HepG2 (cell line): ENCODE results near the gene TEKTIP1. TPM values are rescaled to one million over a fixed set of nuclear protein-coding genes. Genes with fewer than 3 reads are reported as not detected.

Experiments
- ATAC-seq: fragments of 200-7000 bp; cut with Tn5 transposase; 3 replicates; pipeline ENCODE4 v1.9.1; 2020; ENCODE audit warnings: mild to moderate bottlenecking, moderate library complexity
- BruUV-seq: library from RNA; stranded (reverse); fragments of 400-500 nt; replicated peaks from 2 replicates; lab custom pipeline; 2021; lab: Mats Ljungman, UMichigan
- CTCF ChIA-PET: fragments of 300-600 bp; formaldehyde crosslinking; extraction: SDS; loops from one replicate; lab custom pipeline; 2021; ENCODE audit warnings: low total read pairs, inconsistent platforms, low intra/inter-chr PET ratio; lab: Yijun Ruan, JAX
- POLR2A ChIA-PET: fragments of 350-600 bp; sonication (Branson Sonifier 250); formaldehyde crosslinking; loops from one replicate; lab custom pipeline; 2020; ENCODE audit warnings: antibody characterized with exemption, inconsistent platforms; lab: Yijun Ruan, JAX
- DNase-seq: peaks from one replicate; pipeline ENCODE4 v3.0.0-alpha.2; 2015; ENCODE audit warnings: low spot score
- FAIRE-seq: peaks from 3 replicates; lab custom pipeline; 2011; peaks lifted over from hg19 to GRCh38; lab: Jason Lieb, UNC
- H2AFZ ChIP-seq: one replicate; pipeline ENCODE4 v1.6.1; 2011; ENCODE audit warnings: low read length, inconsistent platforms
- H3K27ac ChIP-seq: fragments of 300-600 bp; 3 replicates; pipeline ENCODE4 v1.8.0; 2011; ENCODE audit warnings: mixed run types, mild to moderate bottlenecking, mixed read lengths, low read length, inconsistent platforms; ENCODE audit not compliant: insufficient read depth; ENCODE audit errors: extremely low read length
- H3K27me3 ChIP-seq, 2 experiments: fragments of 200-600 bp in 1 of 2; 2 replicates in 1 of 2; 3 replicates in 1 of 2; pipeline versions ENCODE4 v1.6.0 to v1.8.0; 2011; ENCODE audit warnings: low read length in 2 of 2, mild to moderate bottlenecking in 2 of 2, moderate library complexity in 2 of 2, inconsistent platforms in 1 of 2; ENCODE audit not compliant: insufficient read depth in 2 of 2, control insufficient read depth in 1 of 2
- H3K36me3 ChIP-seq, 2 experiments: fragments of 200-600 bp in 1 of 2; replicated peaks in 1 of 2; 2 replicates in 1 of 2; 3 replicates in 1 of 2; pipeline versions ENCODE4 v1.5.1 to v1.8.0; 2011; ENCODE audit warnings: low read length in 2 of 2, inconsistent platforms in 1 of 2; ENCODE audit not compliant: insufficient read depth in 2 of 2, control insufficient read depth in 1 of 2
- H3K4me1 ChIP-seq: 2 replicates; pipeline ENCODE4 v1.5.1; 2012; ENCODE audit warnings: low read length, inconsistent platforms; ENCODE audit not compliant: insufficient read depth
- H3K4me2 ChIP-seq: 2 replicates; pipeline ENCODE4 v1.6.0; 2011; ENCODE audit warnings: low read depth, low read length, inconsistent platforms
- H3K4me3 ChIP-seq, 3 experiments: fragments of 200-600 bp in 1 of 3; sonication (generic), shearing (Covaris generic) in 1 of 3; replicated peaks in 1 of 3; 2 replicates each; pipeline ENCODE4 v1.5.1; 2011 to 2016; ENCODE audit warnings: low read length in 3 of 3, inconsistent platforms in 2 of 3, low read depth in 2 of 3, mild to moderate bottlenecking in 2 of 3, control low read depth in 1 of 3, mixed read lengths in 1 of 3; ENCODE audit not compliant: insufficient read depth in 1 of 3
- H3K79me2 ChIP-seq: one replicate; pipeline ENCODE4 v1.6.1; 2011; ENCODE audit warnings: low read length, inconsistent platforms; ENCODE audit not compliant: insufficient read depth
- H3K9ac ChIP-seq: 2 replicates; pipeline ENCODE4 v1.6.0; 2011; ENCODE audit warnings: mild to moderate bottlenecking, low read depth, low read length, inconsistent platforms; ENCODE audit not compliant: insufficient read depth
- H3K9me3 ChIP-seq: 2 replicates; pipeline ENCODE4 v1.5.1; 2012; ENCODE audit warnings: mild to moderate bottlenecking, low read length
- H4K20me1 ChIP-seq: 2 replicates; pipeline ENCODE4 v1.6.0; 2011; ENCODE audit warnings: inconsistent platforms, mild to moderate bottlenecking, low read length, moderate library complexity; ENCODE audit not compliant: insufficient read depth
- AGO2 ChIP-seq: fragments of 200-400 bp; formaldehyde crosslinking; optimal IDR thresholded peaks from 2 replicates; pipeline ENCODE3; 2017; ENCODE audit warnings: mild to moderate bottlenecking, low read depth, low read length, moderate library complexity
- HDAC1 ChIP-seq: sonication (generic); formaldehyde crosslinking; IDR thresholded peaks from 2 replicates; pipeline ENCODE4 v1.5.1; 2020; ENCODE audit warnings: mild to moderate bottlenecking, missing genetic modification reagents
- RBM22 ChIP-seq: fragments of 200-400 bp; formaldehyde crosslinking; optimal IDR thresholded peaks from 2 replicates; pipeline ENCODE3; 2017; ENCODE audit warnings: mild to moderate bottlenecking, low read length, moderate library complexity
- SAP130 ChIP-seq: IDR thresholded peaks from 2 replicates; pipeline ENCODE4 v1.6.1; 2016; ENCODE audit warnings: low read depth
- WGBS: methylation state at CpG from one replicate; pipeline ENCODE4 v1.1.6; 2017; ENCODE audit warnings: low lambda C conversion rate; 5-methylcytosine and 5-hydroxymethylcytosine counted together
- in situ Hi-C: cut with HindIII; loops from 2 replicates; pipeline ENCODE4 v1.10.0; 2017; ENCODE audit warnings: low pct_unique_long_range_greater_than_20kb; ENCODE audit not compliant: extremely low pct_ligation_motif_present
- intact Hi-C: fragments of 100-400 bp; cut with micrococcal nuclease; formaldehyde crosslinking; loops from one replicate; pipeline ENCODE4 v1.10.0; 2022; ENCODE audit not compliant: unreplicated experiment
- polyA plus RNA-seq, 8 experiments: library from polyadenylated mRNA; depleted of rRNA in 3 of 8; stranded (reverse) in 7 of 8; unstranded in 1 of 8; fragments of >200 nt; fragmentation: Illumina TruSeq in 4 of 8; extraction: Trizol in 4 of 8; gene quantifications; 2 replicates each; pipeline versions ENCODE4 v1.2.1 to v1.2.3, GENCODE V29; 2011 to 2016; ENCODE audit warnings: low read depth in 4 of 8, missing spikeins in 1 of 8, mixed read lengths in 1 of 8; ENCODE audit not compliant: insufficient read depth in 1 of 8
- total RNA-seq, 5 experiments: library from RNA; depleted of rRNA; stranded (reverse); fragments of >200 nt; fragmentation: Illumina TruSeq; extraction: Trizol; gene quantifications; 2 replicates each; pipeline ENCODE4 v1.2.3, GENCODE V29; 2016; ENCODE audit warnings: low read depth in 1 of 5

Gene TEKTIP1
- total and polyA plus RNA-seq, 2 of the 13 experiments (the other 11 are each of a cell fraction or from before 2014, with no cell fraction given), result not detected

GRCh38 chr19:3534375-3535234 is 4.4 kb upstream of the TEKTIP1 start:
- POLR2A ChIA-PET, result no interaction called here
- in situ Hi-C loops (no loop called here), intact Hi-C loops (no loop called here)
- no peak overlapping the region for H3K4me3 ChIP-seq
- H3K4me2 ChIP-seq, result no peak overlapping the region
- TF ChIP-seq SAP130 (no peak), RBM22 (peak; percentile 39)
- no peak overlapping the region for H2AFZ ChIP-seq
- no peak overlapping the region for H3K9ac ChIP-seq
- H3K9me3 ChIP-seq, result no peaks in the 10 kb centered on the region
- peaks cover 11 to 20% of the 10 kb centered on the region in 2 experiments; a peak in 4 of 5 replicates for H3K36me3 ChIP-seq
- CTCF ChIA-PET, result no interaction called here
- DNase-seq, result no peak
- no peak for FAIRE-seq
- no peaks in the 10 kb centered on the region for H4K20me1 ChIP-seq
- no TSS peak for BruUV-seq
- H3K27ac ChIP-seq, result no peak overlapping the region
- ATAC-seq, result no peak
- H3K4me1 ChIP-seq, result no peaks in the 10 kb centered on the region
- no peaks in the 10 kb centered on the region for H3K27me3 ChIP-seq
- 100% methylated on average over 16 of the region's 38 CpGs for WGBS
- no peaks in the 10 kb centered on the region for H3K79me2 ChIP-seq

DNA sequence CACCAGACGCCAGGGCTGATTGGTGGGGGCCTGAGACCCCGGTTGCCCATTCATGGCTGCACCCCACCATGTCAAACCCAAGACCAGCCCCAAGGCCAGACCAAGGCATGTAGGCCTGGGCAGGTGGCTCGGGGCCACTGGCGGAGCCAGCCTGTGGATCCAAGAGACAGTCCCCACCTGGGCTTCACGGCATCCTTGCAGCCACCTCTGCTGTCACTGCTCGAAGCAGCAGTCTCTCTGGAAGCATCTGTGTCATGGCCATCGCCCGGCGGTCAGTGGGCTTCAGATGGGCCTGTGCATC is 3.8 kb upstream of the TEKTIP1 start:
- Histone ChIP-seq H2AFZ (no peak overlapping the region), H3K27me3 (no peaks in the 10 kb centered on the region), H3K9me3 (no peaks in the 10 kb centered on the region), H4K20me1 (no peaks in the 10 kb centered on the region; the same call in 1 of the 2 replicates), H3K9ac (no peak overlapping the region), H3K27ac (no peak overlapping the region), H3K79me2 (no peaks in the 10 kb centered on the region), H3K4me2 (no peak overlapping the region), H3K4me3 (no peak overlapping the region), H3K4me1 (no peaks in the 10 kb centered on the region)
- DNase-seq (no peak), FAIRE-seq (no peak), ATAC-seq (no peak)
- BruUV-seq, result no TSS peak
- CTCF ChIA-PET, result no interaction called here
- 97% methylated on average over 7 of the region's 9 CpGs for WGBS
- in situ Hi-C loops (no loop called here), intact Hi-C loops (no loop called here)
- no peak for TF ChIP-seq HDAC1 (CRISPR knock-in tag)
- peak; percentile 39 for TF ChIP-seq AGO2
- TF ChIP-seq, all 625 proteins: peak for 1
- H3K36me3 ChIP-seq, result peaks cover 11 to 20% of the 10 kb centered on the region in 2 experiments; a peak in 4 of 5 replicates
- POLR2A ChIA-PET, result no interaction called here
